ENCODE results near the gene GPR37L1. TPM values are rescaled to one million over a fixed set of nuclear protein-coding genes. Genes with fewer than 3 reads are reported as not detected.

Gene GPR37L1
- total and polyA plus RNA-seq, 2 of the 8 experiments (the other 6 are each of a cell fraction or from before 2014, with no cell fraction given) = 0.13 to 0.23 TPM

GRCh38 chr1:202171292-202172014, 48.7 kb downstream of the GPR37L1 start:
- Histone ChIP-seq H3K18ac (ENCODE audit: extremely low read depth, low read length) (no peak overlapping the region), H3K79me2 (ENCODE audit: control insufficient read depth in 1 of 2, insufficient read depth in 2 of 2, low read length in 2 of 2) (no peaks in the 10 kb centered on the region), H2BK20ac (ENCODE audit: low read length) (no peak overlapping the region), H3K14ac (ENCODE audit: insufficient read length) (no peak overlapping the region), H2AK5ac (ENCODE audit: low read depth, low read length) (0 out of 2 replicates have a peak overlapping the region, but pooled peaks have one; percentile 53), H3K56ac (replicated peaks; ENCODE audit: insufficient read length, low read depth, low read length) (no peak overlapping the region), H3K23ac (ENCODE audit: insufficient read length) (no peak overlapping the region), H3K4me2 (ENCODE audit: insufficient read depth in 1 of 2, low read depth in 2 of 2, low read length in 2 of 2) (no peak overlapping the region), H4K91ac (replicated peaks; ENCODE audit: insufficient read length, low read length) (no peak overlapping the region), H3K27me3 (replicated peaks in 1 of 4; ENCODE audit: control insufficient read depth in 3 of 4, extremely low read depth in 1 of 4, insufficient read depth in 3 of 4, low read length in 3 of 4) (no peaks in the 10 kb centered on the region), H3K9me3 (ENCODE audit: insufficient read depth in 2 of 2, low read depth in 1 of 2, low read length in 1 of 2) (no peaks in the 10 kb centered on the region), H4K20me1 (replicated peaks in 1 of 2; ENCODE audit: control insufficient read depth in 1 of 2, insufficient read depth in 2 of 2, low read length in 2 of 2) (no peaks in the 10 kb centered on the region), H2AFZ (ENCODE audit: low read length) (no peak overlapping the region), H3K4me3 (ENCODE audit: extremely low read depth in 1 of 4, insufficient read depth in 2 of 4, low read depth in 3 of 4, low read length in 4 of 4) (no peak overlapping the region), H2BK120ac (replicated peaks; ENCODE audit: low read depth, low read length) (no peak overlapping the region), H2BK15ac (ENCODE audit: low read length) (no peak overlapping the region), H4K5ac (ENCODE audit: insufficient read length, low read depth, low read length) (no peak overlapping the region), H4K8ac (ENCODE audit: extremely low read depth, insufficient read depth, low read length) (no peak overlapping the region), H3K4ac (replicated peaks; ENCODE audit: insufficient read length, low read depth, low read length) (no peak overlapping the region), H3K79me1 (ENCODE audit: low read depth, low read length) (no peaks in the 10 kb centered on the region), H2BK12ac (ENCODE audit: low read depth, low read length) (no peak overlapping the region), H3K9ac (replicated peaks in 1 of 4; ENCODE audit: extremely low read depth in 1 of 4, low read depth in 3 of 4, low read length in 3 of 4) (no peak overlapping the region), H3K27ac (ENCODE audit: low read depth, low read length) (no peak overlapping the region), H3K36me3 (ENCODE audit: control insufficient read depth in 2 of 4, insufficient read depth in 4 of 4, low read length in 3 of 4) (no peaks in the 10 kb centered on the region), H3K4me1 (replicated peaks in 1 of 4; ENCODE audit: control insufficient read depth in 3 of 4, insufficient read depth in 4 of 4, low read length in 3 of 4) (peaks cover 0 to 3% (median 0%) of the 10 kb centered on the region in 4 experiments; a peak in 1 of 7 replicates), H3K23me2 (ENCODE audit: low read depth, low read length) (no peaks in the 10 kb centered on the region), H2BK5ac (ENCODE audit: low read depth, low read length) (no peak overlapping the region; the same call in 1 of the 2 replicates)
- WGBS, 2 experiments (ENCODE audit: extremely low coverage in 1 of 2, insufficient coverage in 1 of 2, insufficient read length in 1 of 2, insufficient replicate concordance in 2 of 2, low coverage in 1 of 2, low lambda C conversion rate in 2 of 2, missing lambda C conversion rate in 1 of 2) = 97% methylated on average over 11 of the region's 11 CpGs; no CpG with 5 or more reads in 1 of the 2 experiments
- FAIRE-seq (no peak), DNase-seq (ENCODE audit: low read depth in 1 of 2, low spot score in 2 of 2) (no peak)
- CTCF ChIA-PET (ENCODE audit: partially characterized antibody) = interaction anchor here (1.5 to 10.1 kb wide), 3 partner anchors 12 to 16 kb away, joined by 3 to 77 read pairs (median 6); no protein-coding TSS in a partner anchor
- POLR2A ChIA-PET (ENCODE audit: partially characterized antibody) = interaction anchor here (0.8 kb wide), 1 partner anchor 27 kb away, joined by 3 read pairs; the partner anchor contains the start of gene ARL8A
